Hindlimb muscle (tissue), 1 donor: ENCODE results near the gene YKT6. TPM values are rescaled to one million over a fixed set of nuclear protein-coding genes. Genes with fewer than 3 reads are reported as not detected.
A peak's percentile ranks its signal among the peaks of the same experiment; 100 is the strongest.

Experiments used
- DNase-seq: peaks from one replicate; pipeline ENCODE4 v3.0.0-alpha.2; 2013
- polyA plus RNA-seq: library from polyadenylated mRNA; unstranded; fragments of 120-200 nt; gene quantifications from one replicate; pipeline ENCODE4 v1.2.1, GENCODE V29; 2013; ENCODE audit not compliant: insufficient read length

The YKT6 gene
- polyA plus RNA-seq, 1 donor = 72.1 TPM

GRCh38 chr7:44235582-44236332 is 35.0 kb downstream of the YKT6 start:
- no peak for DNase-seq

- DNase-seq = no peak
Observed at GRCh38 chr7:44236333-44236728, 35.6 kb downstream of the YKT6 start.

- no peak for DNase-seq
Observed at GRCh38 chr7:44237696-44238095, 36.9 kb downstream of the YKT6 start.

GRCh38 chr7:44238116-44238695 is 37.4 kb downstream of the YKT6 start:
- no peak for DNase-seq

- no peak for DNase-seq
Observed at GRCh38 chr7:44239361-44239760, 38.6 kb downstream of the YKT6 start.

- no peak for DNase-seq
Observed at GRCh38 chr7:44240376-44240775, 39.6 kb downstream of the YKT6 start.

GRCh38 chr7:44240983-44241510 is 40.3 kb downstream of the YKT6 start:
- peak; percentile 63 for DNase-seq

- no peak for DNase-seq
Observed at GRCh38 chr7:44242091-44242490, 41.3 kb downstream of the YKT6 start.

GRCh38 chr7:44244282-44244681 is 43.5 kb downstream of the YKT6 start:
- no peak for DNase-seq

GRCh38 chr7:44246396-44247113 is 45.8 kb downstream of the YKT6 start:
- DNase-seq = no peak

- DNase-seq = no peak
Observed at GRCh38 chr7:44247868-44248651, 47.3 kb downstream of the YKT6 start.

GRCh38 chr7:44249639-44250234 is 49.0 kb downstream of the YKT6 start:
- DNase-seq = no peak

GRCh38 chr7:44251269-44251668 is 50.5 kb downstream of the YKT6 start:
- DNase-seq = no peak

GRCh38 chr7:44251881-44252280 is 51.1 kb downstream of the YKT6 start:
- no peak for DNase-seq

GRCh38 chr7:44256459-44256858 is 55.7 kb downstream of the YKT6 start:
- no peak for DNase-seq

- no peak for DNase-seq
Observed at GRCh38 chr7:44257213-44257612, 56.4 kb downstream of the YKT6 start.

GRCh38 chr7:44257618-44258422 is 57.0 kb downstream of the YKT6 start:
- peak; percentile 64 for DNase-seq

GRCh38 chr7:44258423-44258760 is 57.6 kb downstream of the YKT6 start:
- DNase-seq = no peak

GRCh38 chr7:44258865-44259546 is 58.2 kb downstream of the YKT6 start:
- no peak for DNase-seq

- peak; percentile 81 for DNase-seq
Observed at GRCh38 chr7:44259547-44260457, 59.0 kb downstream of the YKT6 start.
